Osteocyte (in vitro differentiated cells): Measurements from ENCODE around the gene KCNQ2. TPM values are rescaled to one million over a fixed set of nuclear protein-coding genes. Genes with fewer than 3 reads are reported as not detected.

ENCODE experiments used
- DNase-seq: peaks from one replicate; pipeline ENCODE4 v3.0.0; 2021; ENCODE audit warnings: mixed read lengths; ENCODE audit not compliant: unreplicated experiment; ENCODE audit errors: extremely low spot score
- H3K27ac Mint-ChIP-seq: one replicate; pipeline ENCODE4 v1.8.0; 2021; ENCODE audit warnings: mild to moderate bottlenecking, mixed read lengths; ENCODE audit not compliant: unreplicated experiment
- H3K27me3 Mint-ChIP-seq: one replicate; pipeline ENCODE4 v1.8.0; 2021; ENCODE audit warnings: mixed read lengths; ENCODE audit not compliant: unreplicated experiment
- H3K36me3 Mint-ChIP-seq: one replicate; pipeline ENCODE4 v1.8.0; 2021; ENCODE audit warnings: mixed read lengths; ENCODE audit not compliant: unreplicated experiment
- H3K4me1 Mint-ChIP-seq: one replicate; pipeline ENCODE4 v1.8.0; 2021; ENCODE audit warnings: mixed read lengths; ENCODE audit not compliant: unreplicated experiment
- H3K4me3 Mint-ChIP-seq: one replicate; pipeline ENCODE4 v1.8.0; 2021; ENCODE audit warnings: mild to moderate bottlenecking, moderate library complexity, mixed read lengths; ENCODE audit not compliant: unreplicated experiment
- H3K9me3 Mint-ChIP-seq: one replicate; pipeline ENCODE4 v1.8.0; 2021; ENCODE audit warnings: mixed read lengths; ENCODE audit not compliant: unreplicated experiment
- total RNA-seq: library from RNA; stranded (reverse); gene quantifications from 2 replicates; pipeline ENCODE4 v1.2.1, GENCODE V29; 2021
- TF ChIP-seq, protein P1 (sequence below): fragments of 200-600 bp; sonication (generic); IDR thresholded peaks from 2 replicates; pipeline ENCODE4 v1.5.0; 2021; ENCODE audit warnings: antibody characterized with exemption, mild to moderate bottlenecking, moderate library complexity

The KCNQ2 gene
- total RNA-seq, 1 donor from 2014 or later, result not detected

DNA sequence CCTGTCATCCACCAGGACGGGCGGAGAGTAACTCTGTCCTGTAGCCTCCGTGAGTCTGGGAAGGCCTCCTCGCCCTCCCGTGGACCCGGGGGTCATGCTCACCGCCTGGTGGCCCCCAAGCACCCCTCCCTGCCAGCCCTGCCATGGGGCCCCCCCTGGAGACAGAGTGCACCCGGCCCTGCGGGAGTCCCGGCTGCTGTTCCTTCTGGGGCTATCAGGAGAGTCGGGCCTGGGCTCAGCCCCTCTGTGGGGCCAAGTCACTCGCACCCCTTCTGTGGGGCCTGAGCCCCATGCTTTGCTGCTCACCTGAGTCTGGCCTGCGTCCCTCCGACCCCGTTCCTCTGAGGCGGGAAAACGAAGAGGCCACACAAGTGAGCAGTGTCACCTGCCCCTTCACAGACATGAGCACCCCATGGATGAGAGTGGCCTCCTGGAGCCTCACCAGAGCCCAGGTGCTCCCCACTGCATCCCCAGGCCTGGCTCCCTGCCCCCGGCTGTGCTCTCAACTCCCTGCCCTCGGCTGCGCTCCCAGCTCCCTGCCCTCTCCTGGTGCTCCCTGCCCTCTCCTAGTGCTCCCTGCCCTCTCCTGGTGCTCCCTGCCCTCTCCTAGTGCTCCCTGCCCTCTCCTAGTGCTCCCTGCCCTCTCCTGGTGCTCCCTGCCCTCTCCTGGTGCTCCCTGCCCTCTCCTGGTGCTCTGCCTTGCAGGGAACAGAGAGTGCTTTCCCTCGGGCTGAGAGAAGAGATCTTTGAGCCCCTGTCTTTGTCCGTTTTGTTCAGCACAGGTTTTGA, 106.7 kb downstream of the KCNQ2 start:
- Mint-ChIP-seq H3K36me3 (no peaks in the 10 kb centered on the region), H3K27ac (no peak overlapping the region), H3K9me3 (no peaks in the 10 kb centered on the region), H3K4me3 (no peak overlapping the region), H3K4me1 (no peaks in the 10 kb centered on the region), H3K27me3 (peaks cover 13% of the 10 kb centered on the region)
- no peak for DNase-seq
- TF ChIP-seq, protein P1, sequence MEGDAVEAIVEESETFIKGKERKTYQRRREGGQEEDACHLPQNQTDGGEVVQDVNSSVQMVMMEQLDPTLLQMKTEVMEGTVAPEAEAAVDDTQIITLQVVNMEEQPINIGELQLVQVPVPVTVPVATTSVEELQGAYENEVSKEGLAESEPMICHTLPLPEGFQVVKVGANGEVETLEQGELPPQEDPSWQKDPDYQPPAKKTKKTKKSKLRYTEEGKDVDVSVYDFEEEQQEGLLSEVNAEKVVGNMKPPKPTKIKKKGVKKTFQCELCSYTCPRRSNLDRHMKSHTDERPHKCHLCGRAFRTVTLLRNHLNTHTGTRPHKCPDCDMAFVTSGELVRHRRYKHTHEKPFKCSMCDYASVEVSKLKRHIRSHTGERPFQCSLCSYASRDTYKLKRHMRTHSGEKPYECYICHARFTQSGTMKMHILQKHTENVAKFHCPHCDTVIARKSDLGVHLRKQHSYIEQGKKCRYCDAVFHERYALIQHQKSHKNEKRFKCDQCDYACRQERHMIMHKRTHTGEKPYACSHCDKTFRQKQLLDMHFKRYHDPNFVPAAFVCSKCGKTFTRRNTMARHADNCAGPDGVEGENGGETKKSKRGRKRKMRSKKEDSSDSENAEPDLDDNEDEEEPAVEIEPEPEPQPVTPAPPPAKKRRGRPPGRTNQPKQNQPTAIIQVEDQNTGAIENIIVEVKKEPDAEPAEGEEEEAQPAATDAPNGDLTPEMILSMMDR, result no peak

DNA sequence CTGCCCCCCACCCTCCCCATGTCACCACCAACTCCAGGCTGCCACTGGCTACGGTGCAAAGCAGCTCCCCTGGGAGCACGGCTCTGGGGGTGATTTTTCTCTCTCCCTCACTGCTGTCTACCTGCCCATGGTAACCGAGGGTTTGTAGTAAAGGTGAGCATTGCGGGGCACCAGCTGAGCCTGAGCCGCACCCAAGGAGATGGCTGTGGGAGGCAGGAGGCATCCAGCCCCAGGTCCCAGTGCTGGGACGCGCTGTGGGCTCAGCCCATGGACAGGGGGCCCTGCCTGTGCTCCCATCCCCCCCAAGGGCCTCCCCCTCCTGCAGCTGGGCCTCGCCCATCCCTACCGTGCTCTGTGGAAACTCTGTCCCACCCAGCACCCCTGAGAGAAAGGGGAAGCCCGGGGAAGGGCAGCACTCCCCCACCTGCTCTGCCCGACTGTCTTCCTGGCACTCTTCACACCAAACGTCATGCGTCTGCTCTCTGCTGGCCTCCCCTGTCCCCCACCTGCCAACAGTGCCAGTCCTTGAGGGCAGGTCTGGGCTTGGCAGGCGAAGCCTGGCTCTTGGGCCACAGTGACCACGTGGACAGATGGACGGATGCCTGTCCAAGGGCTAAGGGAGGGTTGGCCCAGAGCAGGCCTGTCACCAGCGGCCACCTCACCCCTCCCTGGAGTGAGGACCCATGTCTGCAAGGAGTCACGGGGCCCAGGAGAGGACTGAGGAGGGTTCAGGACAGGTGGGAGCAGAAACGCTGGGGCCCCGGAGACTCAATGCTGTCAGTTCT, 107.5 kb downstream of the KCNQ2 start:
- Mint-ChIP-seq H3K4me3 (no peak overlapping the region), H3K4me1 (no peaks in the 10 kb centered on the region), H3K27ac (no peak overlapping the region), H3K9me3 (no peaks in the 10 kb centered on the region), H3K27me3 (peaks cover 13% of the 10 kb centered on the region), H3K36me3 (no peaks in the 10 kb centered on the region)
- TF ChIP-seq, protein P1, result no peak
- DNase-seq, result no peak

DNA sequence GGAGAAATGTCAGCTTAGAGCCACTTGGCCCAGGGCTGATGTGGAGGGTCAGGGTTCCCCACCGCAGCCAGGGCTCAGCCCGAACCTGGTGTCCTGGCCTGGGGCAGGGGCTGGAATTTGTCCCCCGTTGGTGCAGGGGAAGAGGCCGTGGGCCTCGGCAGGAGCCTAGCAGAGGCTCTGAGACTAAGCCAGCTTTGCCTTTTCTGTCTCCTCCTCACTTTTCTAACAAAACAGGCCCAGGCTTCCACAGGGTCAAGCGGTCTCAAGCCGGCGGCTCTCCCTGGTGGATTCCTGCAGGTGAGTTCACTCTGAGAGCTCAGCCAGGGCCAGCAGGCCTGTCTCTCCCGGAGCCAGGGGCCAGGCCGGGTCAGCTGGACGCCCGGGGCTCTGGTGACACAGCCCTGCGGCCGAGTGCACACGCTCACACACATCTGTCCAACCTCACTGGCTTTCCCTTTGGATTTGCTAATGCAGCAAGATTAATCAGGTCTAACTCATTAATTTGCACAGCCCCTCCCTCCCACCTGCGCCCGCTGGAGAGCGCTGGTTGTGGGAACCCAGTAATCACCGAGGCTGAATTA, 108.4 kb downstream of the KCNQ2 start:
- no peak overlapping the region for H3K4me3 Mint-ChIP-seq

DNA sequence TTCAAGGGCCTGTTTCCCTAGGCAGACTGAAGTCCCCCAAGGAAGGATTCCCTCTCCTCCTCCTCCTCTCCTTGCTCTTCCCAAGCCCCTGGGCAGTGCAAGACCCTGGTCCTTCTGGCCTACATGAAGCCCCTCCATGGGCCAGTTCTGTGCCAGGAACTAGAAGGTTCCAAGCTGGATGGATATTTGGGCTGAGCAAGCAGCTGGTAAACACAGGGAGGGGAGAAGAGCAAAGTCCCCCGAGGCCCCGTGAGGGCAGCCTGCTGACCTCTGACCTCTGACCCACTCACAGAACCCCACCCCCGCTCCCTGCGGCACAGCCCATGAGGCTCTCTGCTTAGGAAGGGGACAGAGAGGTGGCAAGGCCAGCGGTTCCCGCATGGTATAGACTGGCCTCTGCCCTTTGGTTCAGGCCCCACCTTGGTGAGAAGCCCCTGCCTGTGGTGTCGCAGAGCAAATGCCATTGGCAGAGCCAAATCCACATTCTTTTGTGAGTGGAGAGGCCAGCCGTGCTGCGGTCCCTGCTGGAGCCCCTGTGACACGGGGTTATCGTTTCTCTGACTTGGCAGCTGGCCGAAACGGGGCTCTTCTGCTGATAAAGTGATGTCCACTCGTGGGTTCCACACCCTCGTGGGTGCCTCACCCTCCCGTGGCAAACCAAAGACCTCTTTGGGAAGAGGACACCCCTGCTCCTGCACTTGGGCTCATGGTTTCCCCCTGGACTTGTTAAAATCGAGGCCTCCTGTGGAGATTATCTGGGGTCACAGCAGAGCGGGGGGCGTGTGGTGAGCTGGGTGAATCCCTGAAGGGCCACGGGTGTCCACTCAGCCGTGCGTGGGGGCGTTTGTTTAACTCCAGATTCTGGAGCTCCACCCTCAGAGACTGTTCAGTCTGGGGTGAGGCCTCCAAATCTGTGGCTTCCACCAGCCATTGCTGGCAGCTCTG, 109.2 kb downstream of the KCNQ2 start:
- DNase-seq, result no peak
- TF ChIP-seq, protein P1, result no peak
- no peaks in the 10 kb centered on the region for H3K36me3 Mint-ChIP-seq
- no peaks in the 10 kb centered on the region for H3K4me1 Mint-ChIP-seq
- peaks cover 17% of the 10 kb centered on the region for H3K27me3 Mint-ChIP-seq
- no peaks in the 10 kb centered on the region for H3K9me3 Mint-ChIP-seq
- H3K4me3 Mint-ChIP-seq, result no peak overlapping the region
- no peak overlapping the region for H3K27ac Mint-ChIP-seq

More for the DNA sequence above, 108.4 kb downstream of the KCNQ2 start:
- H3K27ac Mint-ChIP-seq, result no peak overlapping the region
- DNase-seq, result no peak
- H3K36me3 Mint-ChIP-seq, result no peaks in the 10 kb centered on the region
- H3K27me3 Mint-ChIP-seq, result peaks cover 17% of the 10 kb centered on the region
- no peaks in the 10 kb centered on the region for H3K9me3 Mint-ChIP-seq
- TF ChIP-seq, protein P1, result no peak
- H3K4me1 Mint-ChIP-seq, result no peaks in the 10 kb centered on the region
